ENCODE measurements around the gene YPEL4.
"Not testable (repeated sequence)": the region's sequence is repeated elsewhere in the genome, so short reads cannot be mapped to it uniquely, and the experiment has no call there.

The YPEL4 gene

DNA sequence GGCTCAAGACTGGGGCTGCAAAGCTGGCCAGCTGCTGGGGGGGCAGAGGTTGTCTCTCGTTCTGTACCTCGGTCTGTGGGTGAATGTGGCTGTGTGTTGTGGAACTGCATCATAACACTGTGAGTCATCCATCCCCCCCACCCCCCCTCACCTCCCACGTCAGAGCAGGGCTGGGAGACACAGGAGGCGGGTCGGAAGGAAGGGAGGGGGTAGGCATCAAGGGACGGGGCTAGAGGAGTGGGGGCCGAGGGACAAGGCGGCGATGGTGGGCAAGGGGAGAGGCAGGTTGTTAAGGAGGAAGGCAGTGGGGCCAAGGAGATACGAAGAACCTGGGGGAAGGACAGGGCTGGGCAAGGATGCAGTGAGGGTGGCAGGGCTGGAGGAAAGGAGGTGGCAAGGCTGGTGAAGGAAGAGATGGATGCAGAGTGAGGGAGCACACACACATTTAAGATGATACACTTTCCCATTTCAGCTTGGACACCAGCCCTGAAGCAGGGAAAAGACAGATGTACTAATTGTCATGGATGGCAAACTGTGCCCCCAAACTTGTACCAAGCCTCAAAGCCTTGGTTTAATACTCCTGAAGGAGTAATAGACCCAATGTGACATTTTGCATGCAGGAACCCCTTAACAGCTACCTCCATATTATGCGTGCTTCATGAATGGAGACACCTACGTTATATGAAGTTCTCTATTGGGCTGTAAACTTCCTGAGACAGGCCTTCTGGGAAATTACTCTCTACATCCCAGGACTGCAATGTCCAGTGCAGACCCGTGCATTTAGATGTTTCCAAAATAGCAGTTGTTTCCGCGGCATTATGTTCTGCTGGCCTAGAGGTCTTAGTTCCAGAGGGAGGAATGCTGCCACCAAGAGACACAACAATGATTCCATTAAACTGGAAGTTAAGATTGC lies at the start of gene YPEL4:
YPEL4 (minus strand) TSS at position 87 of the 913 bp plus-strand sequence. CDS start 2,805 bp downstream, outside the sequence.
- peak; percentile 85 for DNase-seq (ENCODE audit: low spot score)

GRCh38 chr11:57698843-57699365 lies 49.2 kb upstream of the YPEL4 start:
- DNase-seq (ENCODE audit: low spot score): no peak

GRCh38 chr11:57690474-57690873 lies 40.8 kb upstream of the YPEL4 start:
- DNase-seq (ENCODE audit: low spot score): not testable (repeated sequence)

DNA sequence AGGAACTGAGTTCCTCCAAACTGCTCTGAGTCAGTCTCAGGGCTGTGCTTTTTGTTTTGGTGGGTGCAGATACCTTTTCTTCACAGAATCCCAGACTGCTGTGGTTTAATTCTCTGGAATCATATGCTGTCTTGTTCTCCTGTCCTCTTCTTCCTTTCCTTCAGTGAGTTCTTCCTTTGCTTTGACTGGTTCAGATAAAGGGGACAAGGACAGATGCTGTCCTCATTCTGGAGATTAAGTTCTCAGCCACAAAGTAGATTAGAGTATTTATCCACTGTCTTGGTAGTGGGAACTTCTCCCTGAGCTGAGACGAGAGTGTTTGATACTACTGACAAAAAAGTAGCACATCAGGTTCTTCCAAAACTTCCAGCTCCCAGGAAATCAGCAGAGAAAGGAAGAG lies 31.5 kb upstream of the YPEL4 start:
- no peak for DNase-seq (ENCODE audit: low spot score)

DNA sequence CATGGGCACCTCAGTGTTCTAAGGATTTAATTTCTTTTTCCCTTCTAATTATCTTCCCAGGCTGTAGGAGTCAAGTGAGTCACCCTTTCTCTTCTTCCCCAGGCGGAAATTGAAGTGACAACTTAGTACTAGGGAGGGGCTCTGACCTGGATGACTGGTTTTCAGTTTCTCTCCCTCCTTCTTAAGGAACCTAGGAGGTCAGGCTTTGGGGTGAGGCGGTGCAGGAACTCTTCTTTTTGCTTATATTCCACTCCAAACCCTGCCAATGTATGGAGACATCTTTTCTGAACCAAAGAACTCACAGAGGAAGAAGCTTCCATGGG lies 30.8 kb upstream of the YPEL4 start:
- no peak for DNase-seq (ENCODE audit: low spot score)

- no peak for DNase-seq (ENCODE audit: low spot score)
Measured at GRCh38 chr11:57679396-57679795, 29.7 kb upstream of the YPEL4 start.

DNA sequence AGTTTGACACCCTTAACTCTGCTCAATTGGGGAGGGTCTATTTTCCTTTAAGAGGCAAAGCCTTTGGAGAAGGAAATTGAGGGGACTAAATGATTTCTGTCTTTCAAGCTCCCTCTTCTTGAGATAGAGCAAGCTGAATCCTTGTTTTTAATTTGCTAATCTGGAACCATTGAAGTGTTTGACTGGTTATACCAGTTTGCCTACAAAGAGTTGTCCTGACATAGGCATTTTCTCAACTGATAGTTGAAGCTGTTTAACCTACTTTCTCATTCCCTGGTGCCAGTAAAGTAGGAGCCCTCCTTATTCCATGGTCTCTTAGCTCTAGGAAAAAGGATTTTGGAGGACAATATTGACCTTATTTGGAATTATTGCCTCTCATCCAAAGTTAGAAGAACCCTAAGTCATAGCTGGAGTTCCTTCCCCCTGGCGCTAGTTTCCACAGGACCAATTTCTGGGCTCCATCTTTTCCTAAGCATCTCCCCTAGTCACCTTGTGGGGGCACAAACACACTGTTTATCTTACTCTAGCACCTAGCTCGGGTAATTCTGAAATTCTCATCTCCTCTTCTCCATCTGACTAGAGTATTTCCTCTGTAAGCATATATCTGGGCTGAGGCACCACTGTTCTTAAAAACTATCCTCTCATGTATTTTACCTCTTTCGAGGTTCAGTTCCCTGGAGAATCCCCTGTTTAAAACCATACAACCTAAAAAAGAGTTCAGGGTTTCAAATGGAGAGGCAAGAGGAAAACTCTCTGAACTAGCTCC lies 25.6 kb upstream of the YPEL4 start:
- DNase-seq (ENCODE audit: low spot score): no peak

DNA sequence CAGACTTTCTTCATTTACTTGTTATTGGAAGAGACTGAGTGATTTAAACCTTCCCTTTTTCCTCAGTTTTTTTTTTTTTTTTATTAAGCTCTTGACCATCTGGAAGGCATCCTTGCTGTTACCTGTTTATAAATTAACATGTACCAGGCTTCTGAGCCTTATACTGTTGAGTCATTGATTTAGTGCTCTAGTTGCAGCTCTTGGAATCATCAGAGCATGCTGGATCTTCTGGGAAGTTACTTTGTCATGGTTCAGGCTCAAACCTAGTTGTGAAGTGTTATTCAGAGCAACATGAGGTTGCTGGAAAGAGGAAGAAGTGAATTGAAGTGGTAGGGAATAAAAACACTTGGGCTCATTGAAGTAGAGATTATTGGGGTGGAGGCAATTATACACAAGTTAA lies 24.5 kb upstream of the YPEL4 start:
- no peak for DNase-seq (ENCODE audit: low spot score)

- DNase-seq (ENCODE audit: low spot score): peak; percentile 19
Measured at GRCh38 chr11:57668434-57668782, 18.7 kb upstream of the YPEL4 start.

- peak; percentile 99 for DNase-seq (ENCODE audit: low spot score)
Measured at GRCh38 chr11:57667736-57668433, 18.2 kb upstream of the YPEL4 start, which contains the start of gene ZDHHC5. Gene ZDHHC5 (plus strand): TSS chr11:57668114. CDS start chr11:57673091, 4,977 bp downstream.

DNA sequence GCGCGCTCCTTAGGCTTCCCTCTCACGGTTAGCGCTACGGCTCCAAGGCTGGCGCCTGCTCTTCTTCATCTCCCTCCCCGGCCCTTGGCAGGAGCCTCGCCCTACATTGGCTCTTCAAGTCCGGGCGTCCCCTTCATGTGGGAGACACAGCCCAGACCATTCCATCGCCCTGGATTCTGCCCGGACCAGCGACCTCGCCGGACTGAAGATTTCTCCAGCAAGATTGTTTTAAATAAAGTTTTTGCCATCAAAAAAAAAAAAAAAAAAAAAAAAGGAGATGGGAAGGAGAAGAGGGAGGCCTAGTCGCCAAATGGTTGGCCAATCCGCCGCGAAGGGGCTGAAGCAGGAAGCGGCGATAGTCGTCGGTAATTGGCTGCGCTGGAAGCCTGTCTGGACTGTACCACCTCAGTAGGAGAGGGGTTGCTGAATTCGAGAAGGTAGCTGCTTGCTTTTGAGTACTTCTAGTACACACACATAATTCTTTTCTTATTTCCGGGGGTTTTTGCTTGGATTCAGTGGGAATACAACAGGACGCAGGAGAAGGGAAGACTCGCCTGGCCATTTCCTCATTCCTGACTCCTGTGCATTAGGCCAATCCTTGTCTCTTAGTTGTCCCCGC lies 17.5 kb upstream of the YPEL4 start:
- peak; percentile 97 for DNase-seq (ENCODE audit: low spot score)

GRCh38 chr11:57663975-57664374 lies 14.3 kb upstream of the YPEL4 start:
- DNase-seq (ENCODE audit: low spot score): no peak

GRCh38 chr11:57662893-57663292 lies 13.2 kb upstream of the YPEL4 start:
- no peak for DNase-seq (ENCODE audit: low spot score)

GRCh38 chr11:57659669-57660068 lies 10.0 kb upstream of the YPEL4 start:
- DNase-seq (ENCODE audit: low spot score): no peak

GRCh38 chr11:57658023-57658361 lies 8.3 kb upstream of the YPEL4 start:
- no peak for DNase-seq (ENCODE audit: low spot score)

- peak; percentile 98 for DNase-seq (ENCODE audit: low spot score)
Measured at GRCh38 chr11:57657194-57658022, 7.7 kb upstream of the YPEL4 start, which contains the start of gene CLP1. Gene CLP1 (plus strand): TSS chr11:57657762. CDS start chr11:57659477, 1,715 bp downstream.

GRCh38 chr11:57656885-57657193 lies 7.1 kb upstream of the YPEL4 start:
- DNase-seq (ENCODE audit: low spot score): no peak

DNA sequence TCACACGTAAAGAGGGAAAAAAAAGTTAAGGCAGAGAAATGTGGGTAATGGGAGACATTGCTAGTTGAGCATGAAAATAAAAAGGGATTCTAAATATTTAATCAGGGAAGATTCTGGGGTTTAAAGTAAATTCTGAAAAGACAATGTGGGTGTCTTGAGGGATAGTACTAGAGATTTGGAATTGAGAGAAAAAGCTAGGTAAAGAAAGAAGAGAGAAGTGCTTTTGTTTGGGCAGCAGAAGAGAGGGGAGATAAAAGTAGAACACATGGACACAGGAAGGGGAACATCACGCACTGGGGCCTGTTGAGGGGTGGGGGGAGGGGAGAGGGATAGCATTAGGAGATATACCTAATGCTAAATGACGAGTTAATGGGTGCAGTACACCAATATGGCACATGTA lies 3.5 kb upstream of the YPEL4 start:
- no peak for DNase-seq (ENCODE audit: low spot score)

DNA sequence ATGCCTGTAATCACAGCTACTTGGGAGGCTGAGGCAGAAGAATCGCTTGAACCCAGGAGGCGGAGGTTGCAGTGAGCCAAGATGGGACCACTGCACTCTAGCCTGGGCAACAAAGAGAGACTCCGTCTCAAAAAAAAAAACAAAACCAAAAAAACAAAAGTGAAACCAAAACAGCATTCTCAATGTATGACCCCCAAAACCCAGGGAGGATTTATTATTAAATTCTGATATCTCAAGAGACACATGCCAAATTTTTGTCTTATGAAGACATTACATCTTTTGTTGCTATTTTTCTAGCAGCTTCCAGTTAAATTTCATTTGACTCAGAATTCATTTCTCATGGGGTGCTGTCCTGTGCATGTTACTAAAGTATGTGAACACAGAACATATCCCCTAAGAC lies 3.0 kb upstream of the YPEL4 start:
- no peak for DNase-seq (ENCODE audit: low spot score)

- not testable (repeated sequence) for DNase-seq (ENCODE audit: low spot score)
Measured at GRCh38 chr11:57652230-57652629, 2.5 kb upstream of the YPEL4 start.

- DNase-seq (ENCODE audit: low spot score): no peak
Measured at GRCh38 chr11:57651408-57651807, 1.7 kb upstream of the YPEL4 start.

Data from CD4-positive, alpha-beta T cell treated with Interleukin-6 at 100 ng/mL for 8 hours (primary cell).